Hypothalamus (tissue), 51 donors: ENCODE results near the gene BHLHE23.
A peak's percentile ranks its signal among the peaks of the same experiment; 100 is the strongest.

Source experiments
- DNase-seq, 51 donors: peaks; one replicate each; lab custom pipeline; 2025; lab: John Stamatoyannopoulos, UW

Gene BHLHE23

GRCh38 chr20:62994869-62995281, 11.9 kb downstream of the BHLHE23 start:
- no peak for DNase-seq

DNA sequence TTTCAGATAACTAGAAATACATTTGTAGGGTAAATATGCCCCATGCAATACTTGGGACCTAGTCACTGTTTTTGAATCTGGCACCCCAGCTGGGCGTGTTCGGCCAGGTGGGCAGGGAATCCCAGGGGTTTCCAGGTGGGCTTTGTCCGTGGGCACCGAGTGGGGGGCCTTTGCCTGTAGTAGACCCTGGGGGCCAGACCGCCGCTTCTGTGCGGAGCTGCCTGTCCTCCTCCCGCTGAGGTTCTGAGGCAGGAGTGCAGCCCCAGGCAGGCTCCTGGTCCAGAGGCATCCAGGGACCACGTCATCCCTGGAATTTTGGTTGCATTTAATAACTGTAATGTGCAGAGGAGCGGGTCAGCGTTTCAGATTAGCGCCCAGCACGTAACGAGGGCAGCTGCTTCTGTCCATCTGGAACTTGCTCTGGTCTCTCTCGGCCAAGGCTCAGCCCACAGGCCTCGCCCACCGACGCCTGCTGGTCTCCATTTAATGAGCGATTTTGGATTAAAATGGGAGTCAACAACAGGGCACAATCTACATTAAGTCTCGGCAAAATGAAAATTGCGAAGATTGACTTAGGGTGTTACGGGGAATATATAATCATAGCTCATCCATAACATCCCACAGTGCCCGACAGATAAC, 12.8 kb downstream of the BHLHE23 start:
- DNase-seq, result no peak

DNA sequence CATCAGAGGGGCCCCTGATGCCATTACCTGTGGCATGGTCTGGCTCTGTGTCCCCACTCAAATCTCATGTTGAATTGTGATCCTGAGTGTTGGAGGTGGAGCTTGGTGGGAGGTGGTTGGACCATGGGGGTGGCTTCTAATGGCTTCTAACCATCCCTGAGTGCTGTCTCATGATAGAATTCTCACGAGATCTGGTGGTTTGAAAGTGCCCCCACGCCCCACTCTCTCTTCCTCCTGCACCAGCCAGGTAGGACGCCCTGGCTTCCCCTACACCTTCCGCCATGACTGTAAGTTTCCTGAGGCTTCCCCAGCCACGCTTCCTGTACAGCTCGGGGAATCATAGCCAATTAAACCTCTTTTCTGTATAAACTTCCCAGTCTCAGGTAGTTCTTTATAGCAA, 14.9 kb downstream of the BHLHE23 start:
- no peak for DNase-seq

GRCh38 chr20:62991196-62991807, 15.5 kb downstream of the BHLHE23 start:
- no peak for DNase-seq

DNA sequence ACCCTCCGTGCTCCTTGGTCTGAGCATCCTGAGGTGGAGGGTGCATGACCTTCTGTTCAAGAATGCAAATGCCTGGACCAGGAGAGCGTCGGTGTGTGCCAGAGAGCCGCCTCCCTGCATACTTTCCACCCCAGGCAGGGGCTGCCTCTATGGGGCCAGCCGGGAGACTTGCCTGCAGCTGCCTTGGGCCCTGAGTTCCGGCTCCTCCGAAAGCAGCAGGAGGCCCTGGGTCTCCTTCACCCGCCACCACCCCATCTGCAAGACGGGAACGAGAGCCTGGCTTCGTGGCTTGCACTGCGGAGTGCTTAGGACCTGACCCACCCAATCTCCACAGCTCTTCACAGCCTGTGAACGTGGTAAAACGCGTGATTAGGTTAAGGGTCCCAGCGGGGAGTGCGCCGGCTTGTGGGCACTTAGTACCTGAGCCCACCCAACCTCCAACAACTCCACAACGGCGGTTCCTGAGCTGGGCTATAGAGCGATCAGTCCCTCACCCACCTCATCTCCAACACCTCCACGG, 16.4 kb downstream of the BHLHE23 start:
- DNase-seq, result no peak

DNA sequence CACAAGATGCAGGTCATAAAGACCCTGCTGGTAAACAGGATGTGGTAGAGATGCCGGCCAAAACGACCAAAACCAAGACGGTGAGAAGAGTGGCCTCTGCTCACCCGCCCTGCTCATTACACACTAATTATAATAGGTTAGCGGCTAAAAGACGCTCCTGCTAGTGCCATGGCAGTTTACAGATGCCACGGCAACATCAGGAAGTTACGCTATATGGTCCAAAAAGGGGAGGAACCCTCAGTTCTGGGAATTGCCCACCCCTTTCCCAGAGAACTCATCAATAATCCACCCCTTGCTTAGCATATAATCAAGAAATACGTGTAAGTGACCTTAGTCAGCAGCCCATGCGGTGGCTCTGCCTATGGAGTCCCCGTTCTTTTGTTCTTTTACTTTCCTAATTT, 17.6 kb downstream of the BHLHE23 start:
- no peak for DNase-seq

GRCh38 chr20:62987114-62987513, 19.6 kb downstream of the BHLHE23 start:
- no peak for DNase-seq

DNA sequence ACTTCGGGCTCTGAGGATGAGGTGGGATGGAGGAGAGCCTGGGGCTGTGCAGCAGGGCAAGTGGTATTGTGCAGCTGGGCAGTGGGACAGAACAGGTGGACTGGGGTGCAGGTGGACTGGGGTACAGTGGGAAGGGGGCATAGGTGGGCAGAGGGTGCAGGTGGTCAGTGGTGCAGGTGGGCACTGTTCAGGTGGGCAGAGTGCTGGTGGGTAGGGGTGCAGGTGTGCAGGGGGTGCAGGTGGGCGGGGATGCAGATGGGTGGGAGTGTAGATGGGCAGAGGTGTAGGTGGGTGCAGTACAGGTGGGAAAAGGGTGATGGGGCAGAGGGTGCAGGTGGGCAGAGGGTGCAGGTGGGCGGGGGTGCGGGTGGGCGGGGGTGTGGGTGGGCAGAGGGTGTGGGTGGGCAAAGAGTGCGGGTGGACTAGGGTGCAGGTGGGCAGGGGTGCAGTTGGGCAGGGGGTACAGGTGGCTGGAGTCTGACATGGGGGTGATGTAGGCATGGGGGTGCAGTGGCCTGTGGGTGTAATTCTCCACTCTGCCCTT, 20.4 kb downstream of the BHLHE23 start:
- no peak for DNase-seq

GRCh38 chr20:62985444-62985778, 21.4 kb downstream of the BHLHE23 start:
- no peak for DNase-seq

GRCh38 chr20:62984666-62985443, 21.9 kb downstream of the BHLHE23 start:
- peak in 27 of 51 donors; percentile 3 to 66 (median 26) for DNase-seq

GRCh38 chr20:62983210-62983609, 23.6 kb downstream of the BHLHE23 start:
- no peak for DNase-seq

DNA sequence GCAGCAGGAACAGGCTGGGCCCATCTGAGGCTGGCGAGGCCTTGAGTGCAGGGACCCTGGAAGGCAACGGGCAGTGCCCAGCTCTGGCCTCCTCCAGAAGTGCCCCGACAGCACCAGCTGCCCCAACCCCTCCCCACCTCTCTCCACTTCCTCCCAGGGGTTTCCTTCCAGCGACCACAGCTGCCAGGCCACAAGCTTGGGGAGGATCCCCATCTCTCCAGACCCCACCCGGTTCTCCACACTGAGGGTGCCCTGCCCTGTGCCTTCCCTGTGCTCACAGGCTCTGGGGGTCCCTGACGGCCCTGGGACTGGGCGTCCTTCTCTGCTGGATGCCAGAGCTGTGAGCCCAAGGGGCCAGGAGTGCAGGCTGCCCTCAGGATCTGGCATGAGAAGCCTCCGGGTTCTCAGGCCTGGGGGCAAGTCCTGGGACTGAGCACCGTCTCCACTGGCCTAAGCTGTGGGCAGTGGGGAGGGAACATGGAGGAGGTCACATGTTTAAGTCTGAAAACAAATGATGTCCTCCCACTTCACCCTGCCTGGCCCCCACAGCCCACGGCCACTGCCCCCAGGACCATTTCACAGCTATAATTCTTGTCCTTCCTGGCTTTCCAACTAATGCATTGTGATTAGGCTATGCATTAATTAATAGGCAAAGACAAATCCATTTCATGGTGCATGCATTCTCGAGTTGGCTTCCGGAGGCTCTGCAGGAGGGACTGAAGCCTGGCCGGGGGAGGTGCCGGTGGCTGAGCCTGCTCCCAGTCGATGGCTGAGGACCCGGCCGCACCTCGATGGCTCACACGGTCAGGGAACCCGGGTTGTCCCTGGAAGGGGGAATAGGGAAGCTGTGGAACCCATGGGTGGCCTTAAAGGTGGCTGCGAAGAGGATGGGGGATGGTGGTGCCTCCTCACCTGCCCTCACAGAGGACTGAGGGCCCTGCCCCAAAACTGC, 24.4 kb downstream of the BHLHE23 start:
- no peak for DNase-seq

GRCh38 chr20:62980970-62981369, 25.8 kb downstream of the BHLHE23 start:
- DNase-seq, result peak in 12 of 51 donors; percentile 4 to 25 (median 14)

- no peak for DNase-seq
These were observed 26.3 kb downstream of the BHLHE23 start for GRCh38 chr20:62980380-62980960.

- DNase-seq, result no peak
These were observed 26.8 kb downstream of the BHLHE23 start for GRCh38 chr20:62979876-62980373.

- no peak for DNase-seq
These were observed 27.5 kb downstream of the BHLHE23 start for GRCh38 chr20:62979310-62979709.

GRCh38 chr20:62978561-62978943, 28.2 kb downstream of the BHLHE23 start:
- no peak for DNase-seq

GRCh38 chr20:62977613-62978560, 28.9 kb downstream of the BHLHE23 start:
- DNase-seq, result no peak

GRCh38 chr20:62976886-62977285, 29.9 kb downstream of the BHLHE23 start:
- no peak for DNase-seq
